ENCODE results near the gene SRP68. TPM values are rescaled to one million over a fixed set of nuclear protein-coding genes. Genes with fewer than 3 reads are reported as not detected.
A peak's percentile ranks its signal among the peaks of the same experiment; 100 is the strongest.

Gene SRP68
- total RNA-seq, 1 donor from 2014 or later = 88.0 TPM

GRCh38 chr17:76018340-76018680 lies 54.0 kb downstream of the SRP68 start:
- DNase-seq (ENCODE audit: low spot score) = no peak

DNA sequence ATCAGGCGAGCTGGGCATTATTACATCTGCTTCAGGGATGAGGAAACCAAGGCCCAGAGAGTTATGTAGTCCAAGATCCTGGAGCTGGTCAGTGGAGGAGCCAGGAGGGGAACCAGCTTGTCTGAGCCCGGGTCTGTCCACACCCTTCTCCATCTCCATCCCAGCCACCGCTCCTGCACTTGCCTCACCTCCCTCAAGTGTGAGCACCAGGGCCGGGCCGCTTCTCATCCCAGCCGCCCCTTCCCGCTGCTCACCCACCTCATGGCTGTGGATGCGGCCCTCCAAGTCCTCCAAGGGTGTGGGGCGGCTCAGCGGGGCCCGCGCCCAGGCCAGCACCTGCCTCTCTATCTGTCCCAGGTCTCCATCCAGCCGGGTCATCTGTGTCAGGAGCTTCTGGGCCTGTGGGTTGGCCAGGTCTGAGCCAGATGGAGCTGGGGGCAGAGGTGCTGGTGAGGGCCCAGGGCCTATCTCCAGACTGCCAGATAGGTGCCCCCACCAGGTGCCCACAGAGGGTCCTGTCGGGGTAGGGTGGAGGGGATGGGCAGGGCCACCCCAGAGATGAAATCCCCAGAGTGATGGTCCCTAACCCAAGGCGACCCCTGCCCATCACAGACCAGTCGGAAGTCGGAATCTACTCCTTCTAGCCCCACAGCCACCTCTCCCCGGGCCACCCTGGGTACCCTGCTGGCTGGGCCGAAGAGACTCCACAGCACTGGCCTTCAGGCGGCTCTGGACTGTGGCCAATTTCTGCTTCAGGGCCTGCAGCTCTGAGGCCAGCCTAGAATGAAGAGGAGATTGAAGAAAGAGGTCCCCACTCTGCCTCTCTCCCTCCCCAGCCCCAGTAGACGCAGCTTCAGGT lies 54.6 kb downstream of the SRP68 start:
- no peak for DNase-seq (ENCODE audit: low spot score)

DNA sequence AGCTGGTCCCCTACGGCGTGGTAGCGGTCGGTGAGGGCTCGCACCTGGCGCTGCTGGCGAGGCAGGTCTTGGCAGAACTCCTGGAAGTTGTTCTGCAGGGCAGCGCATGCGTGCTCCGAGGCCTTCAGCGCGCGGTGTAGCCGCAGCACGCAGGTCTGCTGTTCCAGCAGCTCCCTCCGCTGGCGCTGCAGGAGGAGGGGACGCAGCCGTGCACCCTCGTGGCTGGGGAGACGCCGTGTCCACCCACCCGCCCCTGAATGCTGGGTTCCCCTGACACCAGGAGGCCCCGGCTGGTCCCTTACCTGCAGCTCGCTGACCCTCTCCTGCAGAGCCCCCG lies 57.4 kb downstream of the SRP68 start:
- no peak for DNase-seq (ENCODE audit: low spot score)

- DNase-seq (ENCODE audit: low spot score) = peak; percentile 70
Measured at GRCh38 chr17:76014100-76014924, 58.0 kb downstream of the SRP68 start.

- DNase-seq (ENCODE audit: low spot score) = no peak
Measured at GRCh38 chr17:76013377-76013932, 58.9 kb downstream of the SRP68 start.

DNA sequence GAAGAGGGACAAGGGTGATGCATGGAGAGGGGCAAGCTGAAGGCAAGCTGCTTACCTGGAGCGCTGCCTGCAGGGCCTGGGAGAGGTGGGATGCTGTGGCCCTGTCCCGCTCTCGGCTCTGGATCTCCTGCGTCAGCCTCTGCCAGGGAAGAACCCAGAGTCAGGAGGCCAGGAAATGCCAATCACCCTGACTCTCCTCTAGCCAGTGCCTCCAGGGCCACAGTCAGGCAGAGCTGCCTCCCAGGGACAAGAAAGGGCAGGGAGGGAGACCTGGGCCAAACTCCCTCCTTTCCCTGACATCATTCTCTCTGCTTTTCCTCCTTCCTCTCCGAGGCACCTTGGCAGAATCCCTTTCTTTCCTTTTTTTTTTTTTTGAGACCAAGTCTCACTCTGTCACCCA lies 60.4 kb downstream of the SRP68 start:
- no peak for DNase-seq (ENCODE audit: low spot score)

- no peak for DNase-seq (ENCODE audit: low spot score)
Measured at GRCh38 chr17:76009969-76010661, 62.2 kb downstream of the SRP68 start.

- no peak for DNase-seq (ENCODE audit: low spot score)
Measured at GRCh38 chr17:76009447-76009846, 62.9 kb downstream of the SRP68 start.

GRCh38 chr17:76008630-76009425 lies 63.5 kb downstream of the SRP68 start:
- no peak for DNase-seq (ENCODE audit: low spot score)

DNA sequence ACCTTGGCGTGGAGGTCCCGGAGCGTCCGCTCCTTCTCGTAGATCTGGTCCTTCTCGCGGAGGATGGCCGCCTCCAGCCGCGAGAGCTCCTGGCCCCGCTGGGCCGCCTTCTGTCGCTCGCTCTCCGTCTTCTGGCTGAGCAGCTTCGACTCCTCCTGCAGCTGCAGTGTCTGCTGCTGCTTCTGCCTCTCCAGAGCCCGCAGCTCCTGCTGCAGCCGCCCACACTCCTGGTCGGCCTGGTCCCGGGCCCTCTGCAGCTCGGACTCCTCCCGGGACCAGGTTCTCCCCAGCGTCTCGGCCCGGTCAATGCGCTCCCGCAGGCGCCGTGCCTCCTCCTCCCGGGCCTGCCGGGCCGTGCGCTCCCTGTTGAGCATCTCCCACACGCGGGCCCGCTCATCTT lies 64.1 kb downstream of the SRP68 start:
- DNase-seq (ENCODE audit: low spot score) = no peak

DNA sequence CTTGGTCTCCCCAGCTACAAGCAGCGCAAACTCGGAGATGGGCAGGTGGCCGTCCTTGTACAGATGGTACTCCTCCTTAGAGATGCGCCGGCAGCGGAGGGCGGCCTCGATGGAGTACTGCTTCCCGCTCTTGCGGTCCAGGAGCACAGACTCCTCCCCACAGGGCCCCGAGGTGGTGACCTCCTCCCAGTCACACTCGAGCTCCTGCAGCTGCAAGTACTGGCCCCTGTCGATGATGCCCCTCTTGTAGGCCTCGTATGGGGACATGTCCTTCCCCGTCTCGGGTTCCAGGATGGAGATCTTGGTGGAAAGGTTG lies 64.5 kb downstream of the SRP68 start:
- no peak for DNase-seq (ENCODE audit: low spot score)

DNA sequence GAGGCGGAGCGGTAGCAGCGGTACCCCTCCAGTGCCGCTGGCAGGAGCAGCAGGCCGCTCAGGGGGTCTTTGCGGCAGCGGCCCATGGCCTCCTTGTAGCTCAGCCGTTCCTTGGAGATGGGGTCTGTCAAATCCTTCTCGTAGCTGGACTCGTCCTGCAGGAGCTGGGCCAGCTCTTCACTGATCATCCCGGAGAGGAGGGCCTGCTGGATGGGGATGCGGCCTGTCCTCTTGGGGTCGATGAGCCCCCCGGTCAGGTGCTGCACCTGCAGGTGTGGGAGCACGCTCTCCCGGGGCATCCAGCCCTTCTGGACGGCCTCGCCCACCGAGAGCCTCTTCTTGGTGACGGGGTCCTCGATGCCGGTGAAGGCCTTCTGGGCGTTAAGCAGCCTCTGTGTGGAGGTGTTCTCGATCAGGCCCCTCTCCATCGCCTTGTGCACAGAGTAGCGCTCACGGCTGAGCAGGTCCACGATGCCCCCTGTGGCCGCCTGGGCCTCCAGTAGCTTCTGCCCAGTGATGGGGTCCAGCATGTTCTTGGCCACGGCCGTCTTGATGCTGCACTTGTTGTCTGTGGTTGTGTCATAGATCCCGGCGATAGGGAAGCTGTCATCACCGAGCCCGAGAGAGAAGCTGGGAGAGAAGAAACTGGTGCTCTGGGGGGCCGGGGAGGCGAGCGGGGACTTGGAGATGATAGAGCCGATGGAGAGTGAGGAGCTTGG lies 65.0 kb downstream of the SRP68 start:
- no peak for DNase-seq (ENCODE audit: low spot score)

DNA sequence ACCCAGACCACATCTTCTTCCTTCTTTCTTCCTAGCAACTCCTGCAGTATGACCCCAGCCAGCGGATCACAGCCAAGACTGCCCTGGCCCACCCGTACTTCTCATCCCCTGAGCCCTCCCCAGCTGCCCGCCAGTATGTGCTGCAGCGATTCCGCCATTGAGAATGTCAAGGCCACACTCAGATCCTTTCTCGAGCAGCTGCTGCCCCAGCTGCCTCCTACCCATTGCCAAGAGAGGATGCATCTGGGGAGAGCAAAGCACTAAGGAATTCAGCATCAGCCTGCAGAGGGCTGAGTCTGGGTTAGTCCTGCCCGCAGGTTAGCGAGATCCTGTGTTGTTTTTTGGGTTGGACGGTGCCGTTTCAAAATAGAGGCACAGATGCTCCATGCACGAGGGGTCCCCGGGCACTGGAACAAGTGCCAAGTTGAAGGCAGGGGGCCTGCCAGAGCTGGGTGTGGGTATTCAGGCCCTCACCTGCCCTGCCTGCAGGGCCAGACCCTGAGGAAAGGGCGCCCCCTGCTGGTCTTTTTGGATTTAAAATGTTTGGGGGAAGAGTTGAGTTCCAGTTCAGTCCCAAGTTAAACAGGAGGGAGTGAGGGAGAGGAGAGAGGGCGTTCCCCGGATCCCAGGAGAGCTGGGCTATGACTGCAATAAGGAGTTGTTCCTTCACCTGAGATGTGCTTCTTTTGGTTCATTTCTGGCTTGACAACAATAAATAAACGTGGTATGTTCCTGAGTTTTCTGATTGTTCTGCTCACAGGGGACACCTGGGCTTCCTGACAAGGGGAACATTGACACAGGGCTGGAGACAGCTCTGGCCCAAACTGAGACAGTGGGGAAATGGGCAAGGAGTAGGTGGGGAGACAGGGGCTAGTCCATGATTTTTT lies 66.8 kb downstream of the SRP68 start:
- peak; percentile 85 for DNase-seq (ENCODE audit: low spot score)

DNA sequence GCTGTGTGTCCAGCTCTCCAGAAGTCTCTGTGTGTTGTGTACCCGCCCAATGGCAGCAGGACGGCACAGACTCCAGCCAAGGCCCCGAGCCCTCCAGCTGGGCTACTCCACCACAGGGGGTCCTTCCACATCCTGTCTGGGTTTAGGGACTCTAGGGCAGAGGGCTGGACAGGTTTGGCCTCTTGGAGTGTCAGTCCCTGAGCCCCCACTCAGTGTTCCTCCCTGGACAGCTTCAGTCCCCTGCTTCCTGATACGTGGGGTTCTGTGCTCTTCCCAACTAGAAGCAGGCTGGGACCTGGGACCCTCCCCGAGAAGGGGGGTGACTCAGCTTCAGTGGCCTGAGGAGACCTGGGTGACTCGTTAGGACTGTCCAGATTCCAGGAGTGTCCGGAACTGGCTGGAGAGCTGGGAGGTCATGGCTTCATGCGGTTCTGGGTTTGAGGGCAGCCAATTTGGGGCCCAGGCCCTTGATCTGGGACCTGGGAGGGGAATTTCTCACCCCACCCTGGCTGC lies 67.5 kb downstream of the SRP68 start:
- DNase-seq (ENCODE audit: low spot score) = no peak

DNA sequence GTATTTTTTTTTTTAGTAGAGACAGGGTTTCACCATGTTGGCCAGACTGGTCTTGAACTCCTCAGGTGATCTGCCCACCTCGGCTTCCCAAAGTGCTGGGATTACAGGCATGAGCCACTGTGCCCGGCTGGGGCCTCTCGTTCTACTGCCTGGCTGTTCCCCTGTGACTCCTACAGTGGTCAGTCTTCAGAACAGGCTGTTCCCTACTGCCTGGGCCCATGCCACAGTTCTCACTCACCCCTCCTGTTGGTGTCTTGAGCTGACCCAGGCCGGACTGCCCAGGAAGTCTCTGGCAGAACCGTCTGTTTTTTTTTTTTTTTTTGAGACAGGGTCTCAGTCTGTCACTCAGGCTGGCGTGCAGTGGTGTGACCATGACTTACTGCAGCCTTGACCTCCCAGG lies 68.4 kb downstream of the SRP68 start:
- DNase-seq (ENCODE audit: low spot score) = no peak

DNA sequence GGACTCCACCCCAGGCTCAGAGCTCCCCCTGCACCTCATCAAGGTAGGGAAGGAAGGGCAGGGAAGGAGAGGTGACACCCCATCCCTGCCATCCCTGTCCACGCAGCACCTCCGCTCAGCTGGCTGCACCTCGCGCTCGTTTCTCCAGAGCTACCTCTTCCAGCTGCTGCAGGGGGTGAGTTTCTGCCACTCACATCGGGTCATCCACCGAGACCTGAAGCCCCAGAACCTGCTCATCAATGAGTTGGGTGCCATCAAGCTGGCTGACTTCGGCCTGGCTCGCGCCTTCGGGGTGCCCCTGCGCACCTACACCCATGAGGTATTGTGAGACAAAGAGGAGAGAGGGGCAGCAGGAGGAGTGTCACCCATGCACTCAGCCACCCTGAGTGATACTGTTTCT lies 70.2 kb downstream of the SRP68 start:
- no peak for DNase-seq (ENCODE audit: low spot score)

DNA sequence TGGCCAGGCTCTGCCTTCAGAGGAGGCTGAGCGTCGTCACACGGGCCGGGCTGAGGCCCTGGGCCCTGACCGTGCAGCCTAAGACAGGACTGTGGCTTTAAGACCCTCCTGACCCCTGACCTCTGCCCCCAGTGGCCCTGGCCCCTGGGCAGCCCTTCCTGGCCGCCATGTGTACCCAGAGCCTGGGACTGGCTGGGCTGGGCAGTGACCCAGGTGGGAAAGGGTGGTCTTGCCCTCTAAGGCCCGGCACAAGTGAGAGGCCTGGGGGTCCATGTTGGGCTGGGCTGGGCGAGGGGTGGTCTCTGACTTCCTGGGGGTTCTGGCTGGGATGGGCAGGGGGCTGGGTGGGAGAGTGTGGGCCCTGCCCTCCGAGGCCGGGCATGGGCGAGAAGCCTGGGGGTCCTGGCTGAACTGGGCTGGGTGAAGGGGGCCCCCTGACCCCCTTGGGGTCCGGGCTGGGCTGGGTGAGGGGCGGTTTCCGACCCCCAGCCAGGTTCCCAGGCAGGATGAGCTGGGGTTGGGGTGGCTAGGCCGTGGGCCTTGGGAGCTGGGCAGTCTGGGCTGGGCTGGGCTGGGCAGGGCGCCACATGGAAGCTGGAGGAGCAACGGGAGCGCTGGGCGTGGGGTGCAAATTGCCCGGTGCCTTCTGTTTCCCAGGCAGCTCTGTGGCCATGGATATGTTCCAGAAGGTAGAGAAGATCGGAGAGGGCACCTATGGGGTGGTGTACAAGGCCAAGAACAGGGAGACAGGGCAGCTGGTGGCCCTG lies 71.4 kb downstream of the SRP68 start, which contains the start of gene CDK3:
Gene CDK3 (plus strand): TSS at position 101 of the 767 bp plus-strand sequence. CDS start 571 bp downstream, at position 672.
- no peak for DNase-seq (ENCODE audit: low spot score)

- no peak for DNase-seq (ENCODE audit: low spot score)
Measured at GRCh38 chr17:76000016-76000754, 72.1 kb downstream of the SRP68 start.
